Adrenal gland (tissue), 12 donors: ENCODE measurements around the gene DHX16. TPM values are rescaled to one million over a fixed set of nuclear protein-coding genes. Genes with fewer than 3 reads are reported as not detected.

Experiments
- DNase-seq, 7 donors: peaks; one replicate each; pipeline ENCODE4 v3.0.0-alpha.2; 2019 to 2020
- H3K27ac ChIP-seq, 5 donors: fragments of 200-600 bp; sonication (generic) in 4 of 5; 1 replicate in 3 of 5; 2 replicates in 2 of 5; pipeline versions ENCODE4 v1.5.1 to v1.8.0; 2016 to 2020; ENCODE audit warnings: mild to moderate bottlenecking in 1 of 5
- H3K27me3 ChIP-seq: fragments of 200-600 bp; 2 replicates; pipeline ENCODE4 v1.8.0; 2021
- H3K36me3 ChIP-seq, 2 donors: fragments of 200-600 bp; replicated peaks in 1 of 2; 1 replicate in 1 of 2; 2 replicates in 1 of 2; pipeline versions ENCODE4 v1.5.1 to v1.8.0; 2018 to 2022
- H3K4me1 ChIP-seq, 2 donors: fragments of 200-600 bp; replicated peaks in 1 of 2; 1 replicate in 1 of 2; 2 replicates in 1 of 2; pipeline versions ENCODE4 v1.5.1 to v1.8.0; 2018 to 2021
- H3K4me3 ChIP-seq, 4 donors: fragments of 200-600 bp; sonication (generic) in 3 of 4; one replicate each; pipeline ENCODE4 v1.5.1; 2016 to 2018
- H3K9me3 ChIP-seq, 3 donors: fragments of 200-600 bp; sonication (generic) in 1 of 3; replicated peaks in 1 of 3; 1 replicate in 2 of 3; 2 replicates in 1 of 3; pipeline versions ENCODE4 v1.5.1 to v1.8.0; 2016 to 2021
- POLR2A ChIP-seq, 2 donors: fragments of 450-650 bp; IDR thresholded peaks; one replicate each; pipeline ENCODE4 v1.6.1; 2017; ENCODE audit warnings: antibody characterized with exemption in 2 of 2, mild to moderate bottlenecking in 2 of 2, moderate library complexity in 1 of 2
- WGBS, 4 donors: extraction: QIAGEN DNeasy Blood & Tissue Kit in 2 of 4; methylation state at CpG; one replicate each; pipeline versions ENCODE4 v1.1.5 to v1.1.7; 2013 to 2017; 5-methylcytosine and 5-hydroxymethylcytosine counted together
- intact Hi-C, 2 donors: fragments of 100-400 bp; cut with DNase I; formaldehyde crosslinking; loops; one replicate each; pipeline versions ENCODE4 v1.14.1 to v1.15.0; 2022 to 2023
- polyA plus RNA-seq, 3 donors: library from polyadenylated mRNA; stranded (reverse); fragments of 200-250 nt in 2 of 3; fragments of 350-450 nt in 1 of 3; fragmentation: Illumina TruSeq in 1 of 3; extraction: RNeasy Lipid Tissue Mini Kit (QIAGEN cat#74804) in 1 of 3; gene quantifications; one replicate each; pipeline ENCODE4 v1.2.3, GENCODE V29; 2013 to 2014
- total RNA-seq, 9 donors: library from RNA; depleted of rRNA in 4 of 9; stranded (reverse); fragments of >200 nt in 4 of 9; fragments of 120-200 nt in 1 of 9; fragmentation: NEBNext Ultra II Directional in 1 of 9; extraction: Animal tissue kit (Norgen Biotek cat#: 25700) in 1 of 9; gene quantifications; one replicate each; pipeline versions ENCODE4 v1.1.0 to v1.2.4, GENCODE V29; 2013 to 2023
- TF ChIP-seq, protein P1 (sequence below), 6 experiments: fragments of 450-650 bp in 4 of 6; fragments of 200-600 bp in 2 of 6; sonication (generic) in 1 of 6; IDR thresholded peaks; 1 replicate in 5 of 6; 2 replicates in 1 of 6; pipeline versions ENCODE4 v1.5.1 to v1.8.0; 2016 to 2021; ENCODE audit warnings: antibody characterized with exemption in 6 of 6, mild to moderate bottlenecking in 2 of 6, moderate library complexity in 1 of 6
- donor health status: healthy with polysubstance abuse.
- donor health status: Bipolar disorder and iron deficiency.
- donor health status: DM: yes; HTN: yes; CAD: no.
- donor health status: DM: no; HTN: no; CAD: no.
- donor health status: DM: no; HTN: no; CAD: no.
- donor health status: DM: yes; HTN: yes; CAD: no.

DHX16 gene
- total and polyA plus RNA-seq, 12 donors: 16.4 to 75.9 (median 30.2) TPM

DNA sequence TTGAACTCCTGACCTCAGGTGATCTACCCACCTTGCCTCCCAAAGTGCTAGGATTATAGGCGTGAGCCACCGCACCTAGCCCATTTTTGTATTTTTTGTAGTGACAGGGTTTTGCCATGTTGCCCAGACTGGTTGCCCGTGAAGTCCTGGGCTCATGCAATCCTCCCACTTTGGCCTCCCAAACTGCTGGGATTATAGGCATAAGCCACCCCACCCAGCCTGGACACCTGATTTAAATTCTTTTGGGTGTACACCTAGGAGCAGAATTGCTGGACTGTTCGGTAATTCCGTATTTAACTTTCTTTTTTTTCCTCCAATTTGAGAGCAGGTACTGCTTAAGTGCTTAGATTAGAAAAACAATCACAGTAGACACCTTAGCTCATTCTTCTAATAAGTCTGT lies 23.6 kb upstream of the DHX16 start:
- peaks cover 0 to 5% of the 10 kb centered on the region in 2 donors for H3K36me3 ChIP-seq
- no peak for TF ChIP-seq POLR2A (IDR thresholded peaks at IDR 0.05)
- TF ChIP-seq, protein P1, sequence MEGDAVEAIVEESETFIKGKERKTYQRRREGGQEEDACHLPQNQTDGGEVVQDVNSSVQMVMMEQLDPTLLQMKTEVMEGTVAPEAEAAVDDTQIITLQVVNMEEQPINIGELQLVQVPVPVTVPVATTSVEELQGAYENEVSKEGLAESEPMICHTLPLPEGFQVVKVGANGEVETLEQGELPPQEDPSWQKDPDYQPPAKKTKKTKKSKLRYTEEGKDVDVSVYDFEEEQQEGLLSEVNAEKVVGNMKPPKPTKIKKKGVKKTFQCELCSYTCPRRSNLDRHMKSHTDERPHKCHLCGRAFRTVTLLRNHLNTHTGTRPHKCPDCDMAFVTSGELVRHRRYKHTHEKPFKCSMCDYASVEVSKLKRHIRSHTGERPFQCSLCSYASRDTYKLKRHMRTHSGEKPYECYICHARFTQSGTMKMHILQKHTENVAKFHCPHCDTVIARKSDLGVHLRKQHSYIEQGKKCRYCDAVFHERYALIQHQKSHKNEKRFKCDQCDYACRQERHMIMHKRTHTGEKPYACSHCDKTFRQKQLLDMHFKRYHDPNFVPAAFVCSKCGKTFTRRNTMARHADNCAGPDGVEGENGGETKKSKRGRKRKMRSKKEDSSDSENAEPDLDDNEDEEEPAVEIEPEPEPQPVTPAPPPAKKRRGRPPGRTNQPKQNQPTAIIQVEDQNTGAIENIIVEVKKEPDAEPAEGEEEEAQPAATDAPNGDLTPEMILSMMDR (IDR thresholded peaks at IDR 0.05): no peak
- no peak overlapping the region for H3K27ac ChIP-seq
- no peaks in the 10 kb centered on the region for H3K9me3 ChIP-seq
- no peak overlapping the region for H3K4me3 ChIP-seq
- peaks cover under 1 to 9% of the 10 kb centered on the region in 2 donors for H3K4me1 ChIP-seq
- WGBS, 4 donors: 95 to 98% (median 96%) methylated on average over 5 of the region's 5 CpGs
- DNase-seq: no peak
- no peaks in the 10 kb centered on the region for H3K27me3 ChIP-seq
- intact Hi-C loops: no loop called here

DNA sequence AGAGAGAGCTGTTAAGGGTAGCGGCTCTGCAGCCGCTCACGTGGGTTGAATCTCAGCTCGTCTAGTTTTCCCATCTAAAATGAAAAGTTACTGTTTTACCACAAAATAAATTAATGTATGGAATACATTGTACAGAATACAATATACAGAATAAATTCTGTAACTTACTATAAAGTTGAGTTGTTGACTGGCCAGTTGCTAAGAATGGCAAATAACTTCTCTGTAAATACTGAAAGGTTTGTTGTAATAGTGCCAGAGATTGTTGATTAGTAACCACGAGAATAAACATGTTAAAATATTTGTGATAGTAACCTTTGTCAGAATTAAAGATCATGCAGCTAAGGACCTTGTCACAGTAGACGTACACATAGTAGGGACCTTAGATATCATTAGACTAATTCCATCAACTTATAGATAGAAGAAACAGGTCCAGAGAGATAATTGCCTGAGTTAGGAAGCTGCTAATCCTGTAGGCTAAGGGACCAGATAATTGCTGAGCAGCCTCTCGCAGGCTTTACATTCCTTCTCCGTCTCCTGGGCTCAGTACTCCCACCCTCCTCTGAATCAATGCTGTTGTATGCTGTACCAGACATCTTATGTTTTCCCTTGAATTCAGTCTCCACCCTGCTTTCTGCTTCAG lies 18.5 kb upstream of the DHX16 start:
- Histone ChIP-seq H3K27ac (peak overlapping the region in 4 of 5 donors; percentile 72 to 84 (median 80)), H3K36me3 (no peaks in the 10 kb centered on the region), H3K4me1 (peaks cover 12 to 36% of the 10 kb centered on the region in 2 donors), H3K9me3 (no peaks in the 10 kb centered on the region), H3K4me3 (peak overlapping the region in 2 of 4 donors; percentile 68 to 71), H3K27me3 (no peaks in the 10 kb centered on the region)
- 22 to 25% (median 23%) methylated on average over 8 of the region's 8 CpGs for WGBS, 4 donors
- intact Hi-C loops: no loop called here
- TF ChIP-seq, protein P1 (IDR thresholded peaks at IDR 0.05): no peak
- TF ChIP-seq POLR2A (IDR thresholded peaks at IDR 0.05): no peak
- DNase-seq: no peak

DNA sequence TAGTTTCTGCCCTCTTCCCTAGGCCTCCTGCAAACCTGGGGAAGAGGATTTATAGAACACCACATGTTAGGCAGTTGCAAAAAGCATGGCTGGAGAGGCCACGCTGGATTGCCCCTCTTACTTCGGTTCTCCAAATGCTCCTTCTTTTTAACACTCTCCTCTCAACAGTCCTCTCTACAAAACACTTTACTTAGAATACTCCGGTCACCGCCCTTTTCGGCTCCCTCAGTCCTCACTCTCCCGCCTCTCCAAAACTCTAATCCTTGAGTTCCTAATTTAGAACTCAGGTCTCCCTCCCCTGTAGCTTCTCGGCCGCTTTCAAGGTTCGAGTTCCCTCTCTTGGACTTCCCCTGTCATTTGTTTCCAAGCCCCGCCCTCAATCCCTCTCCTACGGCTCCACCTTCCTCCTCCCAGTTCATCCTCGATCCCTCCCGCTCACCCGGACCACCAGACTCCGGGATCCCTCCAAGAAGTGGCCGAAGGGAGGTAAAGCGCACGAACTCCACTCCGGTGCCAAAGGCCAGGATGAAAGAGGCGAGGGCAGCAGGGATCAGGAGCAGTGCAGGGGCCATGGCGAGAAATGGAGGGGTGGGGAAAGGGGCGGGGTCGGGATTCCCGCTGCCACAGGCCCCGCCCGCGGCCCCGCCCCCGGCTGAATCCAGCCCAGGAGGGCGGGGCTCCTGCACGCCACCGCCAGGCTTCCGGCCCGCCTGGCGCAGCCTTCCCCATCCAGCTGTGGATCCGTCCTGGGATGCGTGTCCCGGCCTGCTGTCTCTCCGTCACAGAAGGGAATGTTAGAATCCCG lies 17.8 kb upstream of the DHX16 start, which contains the start of gene NRM:
Gene NRM, minus strand, starts transcription at position 582 of the 805 bp plus-strand sequence. Its CDS starts 10 bp downstream, at position 572.
- Histone ChIP-seq H3K27ac (peak within 1 kb of the TSS; percentile 62 to 84 (median 79)), H3K4me3 (peak within 1 kb of the TSS; percentile 37 to 71 (median 60)), H3K36me3 (no peaks in the 10 kb centered on the region), H3K4me1 (peaks cover 19 to 41% of the 10 kb centered on the region in 2 donors), H3K9me3 (no peaks in the 10 kb centered on the region), H3K27me3 (no peaks in the 10 kb centered on the region)
- intact Hi-C loops: no loop called here
- WGBS, 4 donors: 0 to 1% (median 1%) methylated on average over 23 to 40 of the region's 40 CpGs
- DNase-seq: peak; percentile 88 to 93 (median 91)
- TF ChIP-seq POLR2A (IDR thresholded peaks at IDR 0.05): peak in 1 of 2 donors; percentile 46
- TF ChIP-seq, protein P1 (IDR thresholded peaks at IDR 0.05): no peak

DNA sequence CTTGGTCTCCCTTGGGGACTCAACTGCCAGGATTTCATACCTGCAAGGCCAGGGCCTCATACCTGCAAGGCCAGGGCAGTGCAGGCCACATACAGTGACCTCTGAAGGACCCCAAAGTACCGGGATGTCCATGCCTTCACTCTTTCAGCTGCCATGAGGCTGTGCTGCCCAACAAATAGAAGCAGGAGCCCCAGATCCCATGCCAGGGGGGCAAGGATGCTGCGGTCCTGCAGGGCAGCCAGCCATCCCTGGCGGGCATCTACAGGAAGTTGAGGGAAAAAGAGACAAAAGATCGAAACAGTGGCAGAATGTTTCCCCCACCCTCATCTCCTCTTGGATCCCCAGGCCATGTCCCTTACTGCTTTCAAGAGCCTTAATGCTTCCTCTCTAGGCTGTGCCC lies 17.2 kb upstream of the DHX16 start:
- DNase-seq: no peak
- Histone ChIP-seq H3K9me3 (no peaks in the 10 kb centered on the region), H3K27ac (peak overlapping the region; percentile 62 to 84 (median 79)), H3K36me3 (no peaks in the 10 kb centered on the region), H3K4me1 (peaks cover 23 to 41% of the 10 kb centered on the region in 2 donors), H3K4me3 (peak overlapping the region in 1 of 4 donors; percentile 68), H3K27me3 (no peaks in the 10 kb centered on the region)
- 27 to 51% (median 39%) methylated on average over 3 to 4 of the region's 4 CpGs for WGBS, 4 donors
- intact Hi-C loops: no loop called here
- TF ChIP-seq, protein P1 (IDR thresholded peaks at IDR 0.05): no peak
- TF ChIP-seq POLR2A (IDR thresholded peaks at IDR 0.05): no peak
